GM12864 (cell line): ENCODE measurements around the gene RBKS.

Source experiments
- DNase-seq: peaks from one replicate; pipeline ENCODE4 v3.0.0-alpha.2; 2011; ENCODE audit warnings: low read depth
- H3K4me3 ChIP-seq: 2 replicates; pipeline ENCODE4 v1.5.1; 2011; ENCODE audit warnings: mild to moderate bottlenecking, low read depth, low read length, control low read depth
- CTCF ChIP-seq: IDR thresholded peaks from 2 replicates; pipeline ENCODE4 v1.5.1; 2011; ENCODE audit warnings: low read depth, mild to moderate bottlenecking, moderate library complexity, low read length, control low read depth, inconsistent platforms; ENCODE audit errors: missing control alignments

Gene RBKS

DNA sequence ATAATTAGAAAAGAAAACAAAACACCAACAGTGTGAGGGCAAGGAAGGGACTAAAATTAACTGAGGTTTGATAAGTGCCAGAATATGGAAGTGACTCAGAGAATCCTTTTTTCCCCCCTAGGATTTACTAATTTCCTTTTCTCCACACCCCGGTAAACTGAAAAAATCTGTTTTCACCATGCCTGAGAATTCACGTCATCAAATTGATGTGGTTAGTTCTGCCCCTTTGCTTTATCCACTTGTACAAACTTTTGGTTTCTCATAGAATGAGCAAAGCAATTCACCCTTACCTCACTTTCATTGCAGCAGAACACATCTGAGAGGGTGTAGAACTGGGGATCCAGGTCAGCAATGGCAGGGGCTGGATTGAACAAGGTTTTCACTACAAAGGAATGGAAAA lies 57.8 kb downstream of the RBKS start:
- DNase-seq: no peak
- no peak for TF ChIP-seq CTCF
- no peak overlapping the region for H3K4me3 ChIP-seq

DNA sequence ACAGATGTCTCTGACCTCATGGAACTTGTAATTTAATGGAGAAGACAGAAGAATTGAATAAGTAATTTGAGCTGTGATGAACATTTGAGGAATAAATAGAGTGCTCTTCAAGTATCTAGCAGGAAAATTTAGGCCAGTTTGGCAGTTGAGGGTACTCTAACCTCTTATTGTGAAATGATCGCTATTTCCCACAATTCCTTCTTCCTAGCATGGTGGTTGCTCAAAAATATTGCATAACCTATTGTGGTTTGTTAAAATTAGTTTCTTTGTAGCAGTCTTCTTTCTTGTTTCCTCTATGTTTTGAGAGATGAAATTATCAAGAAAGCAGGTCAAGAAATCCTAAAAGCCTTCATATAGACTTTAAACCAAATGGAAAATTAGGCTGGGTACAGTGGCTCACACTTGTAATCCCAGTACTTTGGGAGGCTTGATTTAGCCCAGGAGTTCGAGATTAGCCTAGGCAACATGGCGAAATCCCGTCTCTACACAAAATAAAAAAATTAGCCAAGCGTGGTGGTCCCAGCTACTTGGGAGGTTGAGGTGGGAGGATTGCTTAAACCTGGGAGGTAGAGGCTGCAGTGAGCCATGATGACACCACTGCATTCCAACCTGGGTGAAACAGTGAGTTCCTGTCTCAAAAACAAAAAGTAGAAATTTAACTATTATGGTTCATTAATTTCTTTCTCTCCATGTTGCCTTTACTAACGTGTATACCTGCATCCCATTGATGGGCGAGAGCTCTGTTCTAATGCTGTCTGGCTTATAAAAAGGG lies 58.7 kb downstream of the RBKS start:
- no peak for TF ChIP-seq CTCF
- no peak for DNase-seq
- H3K4me3 ChIP-seq: no peak overlapping the region

DNA sequence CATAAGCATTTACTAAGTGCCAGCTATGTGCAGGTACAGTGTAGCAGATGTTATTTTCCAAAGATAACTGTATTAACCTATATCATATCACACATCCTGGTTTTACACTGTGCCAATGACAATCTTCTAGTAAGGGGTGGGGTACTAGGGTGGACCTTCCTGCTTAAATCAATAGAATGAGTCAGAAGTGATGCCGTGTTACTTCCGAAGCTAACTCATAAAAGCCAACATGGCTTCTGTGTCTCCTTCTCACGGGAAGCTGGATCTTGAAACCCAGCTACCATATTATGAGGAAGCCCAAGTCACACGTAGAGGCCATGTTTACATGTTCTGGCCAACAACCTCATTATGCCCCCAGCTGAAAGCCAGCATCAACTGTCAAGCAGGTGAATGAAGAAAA lies 59.5 kb downstream of the RBKS start:
- no peak for TF ChIP-seq CTCF
- H3K4me3 ChIP-seq: no peak overlapping the region
- no peak for DNase-seq

DNA sequence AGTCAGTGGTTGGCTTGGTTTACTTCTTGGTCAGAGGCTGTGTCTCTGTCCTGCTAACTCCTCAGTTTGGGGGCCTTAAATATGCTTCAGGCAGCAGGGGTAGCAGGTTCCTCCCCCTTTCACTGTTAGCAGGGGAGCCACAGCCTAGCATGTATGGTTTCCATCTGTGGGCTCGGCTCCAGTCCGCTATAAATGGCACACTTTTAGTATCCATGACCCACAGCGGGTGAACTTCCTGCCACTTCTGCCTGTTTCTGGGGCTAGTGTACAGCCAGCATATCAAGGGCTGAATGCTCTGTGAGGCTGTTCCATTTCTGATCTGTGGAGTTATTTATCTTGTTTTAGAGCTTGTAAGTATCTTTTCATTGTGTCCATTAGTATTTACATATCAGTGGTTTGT lies 60.4 kb downstream of the RBKS start:
- no peak for TF ChIP-seq CTCF
- DNase-seq: no peak
- H3K4me3 ChIP-seq: no peak overlapping the region

DNA sequence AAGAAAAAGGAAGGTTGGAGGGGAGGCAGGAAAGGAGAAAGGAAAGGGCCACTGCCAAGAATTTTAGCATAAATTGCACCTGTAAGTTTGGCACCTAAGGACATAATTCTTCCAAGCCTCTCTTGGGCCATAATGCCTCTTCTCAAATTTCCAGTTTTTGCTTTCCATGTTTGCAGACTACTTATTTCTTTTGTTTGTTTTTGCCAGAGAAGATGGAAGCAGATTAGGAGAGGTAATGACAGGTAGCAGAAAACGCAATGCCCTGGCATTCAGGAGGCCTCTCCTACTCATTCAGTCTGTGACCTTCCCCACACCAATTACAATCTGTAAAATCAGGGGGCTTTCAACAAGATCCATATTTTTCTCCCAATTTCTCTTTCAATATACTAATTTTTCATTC lies 61.9 kb downstream of the RBKS start:
- no peak overlapping the region for H3K4me3 ChIP-seq
- DNase-seq: no peak
- no peak for TF ChIP-seq CTCF

DNA sequence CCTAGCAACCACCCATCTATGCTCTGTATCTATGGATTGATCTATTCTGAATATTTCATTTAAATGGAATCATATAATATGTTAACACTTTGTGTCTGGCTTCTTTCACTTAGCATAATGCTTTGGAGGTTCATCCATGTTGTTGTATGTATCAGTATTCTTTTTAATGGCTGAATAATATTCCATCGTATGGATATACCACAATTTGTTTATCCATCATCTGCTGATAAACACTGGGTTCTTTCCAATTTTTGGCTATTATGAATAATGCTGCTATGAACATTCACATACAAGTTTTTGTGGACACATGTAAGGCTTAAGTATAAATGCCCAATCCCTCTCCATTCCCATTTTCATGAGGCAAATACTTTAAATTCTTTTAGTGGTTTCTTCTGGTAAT lies 65.8 kb downstream of the RBKS start:
- TF ChIP-seq CTCF: no peak
- DNase-seq: no peak
- no peak overlapping the region for H3K4me3 ChIP-seq

- no peak for DNase-seq
- TF ChIP-seq CTCF: no peak
Measured at GRCh38 chr2:27823569-27823968, 66.6 kb downstream of the RBKS start.

More at GRCh38 chr2:27823569-27823968, 66.6 kb downstream of the RBKS start:
- H3K4me3 ChIP-seq: no peak overlapping the region
